Measurements from ENCODE around the gene RAB36.
A peak's percentile ranks its signal among the peaks of the same experiment; 100 is the strongest.

Gene RAB36

DNA sequence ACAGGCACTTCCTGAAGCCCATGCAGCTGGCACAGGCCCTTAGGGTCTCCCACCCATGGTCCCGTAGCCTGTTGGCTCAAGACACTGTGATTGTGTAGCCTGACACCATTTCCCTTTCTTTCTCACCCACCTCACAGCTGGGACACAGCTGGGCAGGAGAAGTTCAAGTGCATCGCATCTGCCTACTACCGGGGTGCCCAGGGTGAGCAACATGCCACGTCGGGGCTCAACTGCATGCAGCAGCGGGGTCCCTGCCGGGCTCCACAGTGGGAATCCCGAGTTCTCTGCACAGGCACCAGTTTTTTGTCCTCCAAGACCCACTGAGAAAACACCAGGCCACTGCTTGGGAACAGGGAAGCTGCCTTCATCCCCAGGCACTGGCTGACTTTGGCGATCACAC lies 10.6 kb downstream of the RAB36 start:
- Histone ChIP-seq H3K27ac (replicated peaks; ENCODE audit: low read length) (no peak overlapping the region), H3K14ac (ENCODE audit: low read length) (no peak overlapping the region), H2BK15ac (ENCODE audit: low read length) (no peak overlapping the region), H2BK12ac (ENCODE audit: low read length) (no peak overlapping the region), H3K4me2 (ENCODE audit: insufficient read depth, low read length, poor library complexity, severe bottlenecking) (no peak overlapping the region), H3K23ac (ENCODE audit: low read depth, low read length, poor library complexity) (peak overlapping the region; percentile 56), H3K79me1 (ENCODE audit: low read depth, low read length) (no peaks in the 10 kb centered on the region), H2AK5ac (ENCODE audit: low read depth, low read length) (no peak overlapping the region), H2BK120ac (ENCODE audit: low read depth, low read length) (no peak overlapping the region), H3K9me3 (replicated peaks in 1 of 2; ENCODE audit: control insufficient read depth in 2 of 2, insufficient read depth in 1 of 2, low read depth in 1 of 2, low read length in 2 of 2) (no peaks in the 10 kb centered on the region), H3K18ac (ENCODE audit: low read length) (no peak overlapping the region), H3K4me3 (ENCODE audit: low read length in 2 of 2) (no peak overlapping the region), H3K4me1 (ENCODE audit: control insufficient read depth in 2 of 2, insufficient read depth in 1 of 2, low read depth in 1 of 2, low read length in 2 of 2) (peaks cover 0 to 13% of the 10 kb centered on the region in 2 donors), H4K91ac (ENCODE audit: low read depth, low read length, poor library complexity) (no peak overlapping the region), H2AFZ (ENCODE audit: low read length) (no peak overlapping the region), H3K27me3 (ENCODE audit: control insufficient read depth in 3 of 3, insufficient read depth in 3 of 3, low read depth in 1 of 3, low read length in 3 of 3) (no peaks in the 10 kb centered on the region), H3K4ac (ENCODE audit: low read length) (no peak overlapping the region), H3K36me3 (replicated peaks in 1 of 2; ENCODE audit: control insufficient read depth in 2 of 2, insufficient read depth in 2 of 2, low read length in 2 of 2) (peaks cover 0 to 53% of the 10 kb centered on the region in 2 donors), H4K8ac (ENCODE audit: low read depth, low read length) (no peak overlapping the region), H2BK5ac (ENCODE audit: low read length) (no peak overlapping the region), H3K9ac (ENCODE audit: low read depth, low read length, poor library complexity) (no peak overlapping the region)
- WGBS, 2 donors (ENCODE audit: extremely low coverage in 2 of 2, insufficient read length in 2 of 2, insufficient replicate concordance in 1 of 2): no CpG with 5 or more reads among the region's 9 CpGs
- DNase-seq (ENCODE audit: low spot score): no peak

DNA sequence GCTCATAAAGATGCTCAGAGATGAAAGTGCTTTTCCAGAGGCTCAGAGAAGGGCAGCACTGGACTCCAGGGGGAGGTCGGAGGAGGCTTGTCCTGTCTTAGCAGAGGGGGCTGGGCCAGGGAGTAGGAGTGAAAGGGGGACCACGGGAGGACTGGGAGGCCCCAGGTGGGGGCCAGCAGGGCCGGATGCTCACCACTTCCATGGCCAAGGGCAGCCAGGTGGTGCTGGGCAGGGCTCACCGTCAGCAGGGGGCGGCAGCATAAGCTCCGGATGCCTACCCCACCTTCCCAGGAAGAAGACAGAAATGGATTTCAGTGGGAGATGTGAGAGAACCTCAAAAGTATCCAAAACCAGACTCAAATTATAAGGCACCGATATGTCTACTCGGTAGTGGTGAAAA lies 11.0 kb downstream of the RAB36 start:
- Histone ChIP-seq H3K4me3 (ENCODE audit: low read length in 2 of 2) (no peak overlapping the region), H4K8ac (ENCODE audit: low read depth, low read length) (no peak overlapping the region), H3K9ac (ENCODE audit: low read depth, low read length, poor library complexity) (no peak overlapping the region), H2AK5ac (ENCODE audit: low read depth, low read length) (no peak overlapping the region), H3K27ac (replicated peaks; ENCODE audit: low read length) (no peak overlapping the region), H3K27me3 (ENCODE audit: control insufficient read depth in 3 of 3, insufficient read depth in 3 of 3, low read depth in 1 of 3, low read length in 3 of 3) (no peaks in the 10 kb centered on the region), H3K14ac (ENCODE audit: low read length) (no peak overlapping the region), H2BK120ac (ENCODE audit: low read depth, low read length) (no peak overlapping the region), H3K4me2 (ENCODE audit: insufficient read depth, low read length, poor library complexity, severe bottlenecking) (no peak overlapping the region), H3K36me3 (replicated peaks in 1 of 2; ENCODE audit: control insufficient read depth in 2 of 2, insufficient read depth in 2 of 2, low read length in 2 of 2) (peaks cover 0 to 52% of the 10 kb centered on the region in 2 donors), H4K91ac (ENCODE audit: low read depth, low read length, poor library complexity) (no peak overlapping the region), H3K4me1 (ENCODE audit: control insufficient read depth in 2 of 2, insufficient read depth in 1 of 2, low read depth in 1 of 2, low read length in 2 of 2) (peaks cover 0 to 13% of the 10 kb centered on the region in 2 donors), H2BK12ac (ENCODE audit: low read length) (no peak overlapping the region), H2AFZ (ENCODE audit: low read length) (no peak overlapping the region), H3K18ac (ENCODE audit: low read length) (no peak overlapping the region), H2BK5ac (ENCODE audit: low read length) (no peak overlapping the region), H3K23ac (ENCODE audit: low read depth, low read length, poor library complexity) (peak overlapping the region; percentile 38), H3K4ac (ENCODE audit: low read length) (no peak overlapping the region), H2BK15ac (ENCODE audit: low read length) (no peak overlapping the region), H3K79me1 (ENCODE audit: low read depth, low read length) (no peaks in the 10 kb centered on the region), H3K9me3 (replicated peaks in 1 of 2; ENCODE audit: control insufficient read depth in 2 of 2, insufficient read depth in 1 of 2, low read depth in 1 of 2, low read length in 2 of 2) (no peaks in the 10 kb centered on the region)
- no peak for DNase-seq (ENCODE audit: low spot score)
- no CpG with 5 or more reads among the region's 8 CpGs for WGBS, 2 donors (ENCODE audit: extremely low coverage in 2 of 2, insufficient read length in 2 of 2, insufficient replicate concordance in 1 of 2)

DNA sequence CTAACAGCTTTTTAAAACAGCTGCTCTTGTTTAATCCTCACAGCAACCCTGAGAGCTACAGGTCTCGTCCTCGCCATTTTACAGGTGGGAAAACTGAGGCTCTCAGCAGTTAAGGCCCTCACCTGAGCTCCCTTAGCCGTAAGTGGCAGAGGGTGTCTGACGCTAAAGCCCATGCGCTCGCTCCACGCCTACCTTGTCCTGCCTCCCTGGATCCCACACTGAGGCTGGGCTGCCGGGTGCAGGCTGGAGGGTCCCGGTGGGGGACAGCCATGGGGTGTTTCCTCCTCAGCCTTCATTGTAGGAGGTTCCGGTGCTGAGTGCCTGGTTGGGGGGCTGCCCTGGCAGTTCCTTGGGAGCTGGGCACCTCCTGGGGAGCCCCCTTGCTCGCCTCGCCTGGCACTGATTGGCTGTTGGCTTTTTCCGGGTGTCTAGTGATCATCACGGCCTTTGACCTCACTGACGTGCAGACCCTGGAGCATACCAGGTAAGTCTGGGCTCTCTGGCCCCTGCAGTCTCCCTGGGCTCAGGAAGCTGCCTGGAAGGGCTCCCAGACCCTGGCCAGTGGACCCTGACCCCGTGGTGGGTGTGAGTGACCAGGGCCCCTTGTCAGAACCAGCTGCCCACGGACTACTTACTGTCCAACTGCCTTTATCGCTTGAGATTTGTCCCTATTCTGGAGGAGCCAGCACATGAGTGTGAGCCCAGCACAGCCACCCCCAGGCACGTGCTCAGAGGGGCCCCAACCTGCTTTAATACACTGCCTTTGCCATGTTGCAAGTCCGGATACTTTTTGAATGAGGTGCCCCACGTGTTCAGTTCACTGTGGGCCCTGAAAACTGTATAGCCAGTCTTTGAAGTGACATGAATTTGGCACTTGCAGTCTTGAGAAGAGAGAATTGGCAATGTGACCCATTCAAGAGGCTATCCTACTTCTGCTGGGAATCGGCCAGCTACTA lies 12.6 kb downstream of the RAB36 start:
- Histone ChIP-seq H2BK5ac (ENCODE audit: low read length) (peak overlapping the region; percentile 27), H2AK5ac (ENCODE audit: low read depth, low read length) (peak overlapping the region; percentile 82), H2BK12ac (ENCODE audit: low read length) (peak overlapping the region; percentile 95), H3K4me2 (ENCODE audit: insufficient read depth, low read length, poor library complexity, severe bottlenecking) (no peak overlapping the region), H3K14ac (ENCODE audit: low read length) (peak overlapping the region; percentile 32), H3K4me1 (ENCODE audit: control insufficient read depth in 2 of 2, insufficient read depth in 1 of 2, low read depth in 1 of 2, low read length in 2 of 2) (peaks cover 0 to 13% of the 10 kb centered on the region in 2 donors), H3K27ac (replicated peaks; ENCODE audit: low read length) (no peak overlapping the region), H4K91ac (ENCODE audit: low read depth, low read length, poor library complexity) (no peak overlapping the region), H3K18ac (ENCODE audit: low read length) (peak overlapping the region; percentile 65), H3K9me3 (replicated peaks in 1 of 2; ENCODE audit: control insufficient read depth in 2 of 2, insufficient read depth in 1 of 2, low read depth in 1 of 2, low read length in 2 of 2) (no peaks in the 10 kb centered on the region), H2BK120ac (ENCODE audit: low read depth, low read length) (peak overlapping the region; percentile 32), H3K4me3 (ENCODE audit: low read length in 2 of 2) (no peak overlapping the region), H4K8ac (ENCODE audit: low read depth, low read length) (no peak overlapping the region), H2BK15ac (ENCODE audit: low read length) (peak overlapping the region; percentile 20), H3K23ac (ENCODE audit: low read depth, low read length, poor library complexity) (peak overlapping the region; percentile 98), H3K36me3 (replicated peaks in 1 of 2; ENCODE audit: control insufficient read depth in 2 of 2, insufficient read depth in 2 of 2, low read length in 2 of 2) (peaks cover 0 to 45% of the 10 kb centered on the region in 2 donors), H3K9ac (ENCODE audit: low read depth, low read length, poor library complexity) (no peak overlapping the region), H3K27me3 (ENCODE audit: control insufficient read depth in 3 of 3, insufficient read depth in 3 of 3, low read depth in 1 of 3, low read length in 3 of 3) (no peaks in the 10 kb centered on the region), H3K4ac (ENCODE audit: low read length) (no peak overlapping the region), H2AFZ (ENCODE audit: low read length) (no peak overlapping the region), H3K79me1 (ENCODE audit: low read depth, low read length) (no peaks in the 10 kb centered on the region)
- WGBS, 2 donors (ENCODE audit: extremely low coverage in 2 of 2, insufficient read length in 2 of 2, insufficient replicate concordance in 1 of 2): no CpG with 5 or more reads among the region's 22 CpGs
- no peak for DNase-seq (ENCODE audit: low spot score)

GRCh38 chr22:23158516-23159290 lies 13.4 kb downstream of the RAB36 start:
- H2BK5ac ChIP-seq (ENCODE audit: low read length): peak overlapping the region; percentile 27
- H3K4me2 ChIP-seq (ENCODE audit: insufficient read depth, low read length, poor library complexity, severe bottlenecking): no peak overlapping the region
- peak overlapping the region; percentile 86 for H3K23ac ChIP-seq (ENCODE audit: low read depth, low read length, poor library complexity)
- H4K91ac ChIP-seq (ENCODE audit: low read depth, low read length, poor library complexity): no peak overlapping the region
- peak overlapping the region; percentile 68 for H3K4ac ChIP-seq (ENCODE audit: low read length)
- H2AFZ ChIP-seq (ENCODE audit: low read length): no peak overlapping the region
- peak overlapping the region; percentile 32 for H3K14ac ChIP-seq (ENCODE audit: low read length)
- no peaks in the 10 kb centered on the region for H3K9me3 ChIP-seq (replicated peaks in 1 of 2; ENCODE audit: control insufficient read depth in 2 of 2, insufficient read depth in 1 of 2, low read depth in 1 of 2, low read length in 2 of 2)
- H2AK5ac ChIP-seq (ENCODE audit: low read depth, low read length): peak overlapping the region; percentile 82
- peak overlapping the region; percentile 77 for H2BK15ac ChIP-seq (ENCODE audit: low read length)
- H3K18ac ChIP-seq (ENCODE audit: low read length): peak overlapping the region; percentile 71
- WGBS, 2 donors (ENCODE audit: extremely low coverage in 2 of 2, insufficient read length in 2 of 2, insufficient replicate concordance in 1 of 2): no CpG with 5 or more reads among the region's 14 CpGs
- H3K9ac ChIP-seq (ENCODE audit: low read depth, low read length, poor library complexity): peak overlapping the region; percentile 63
- peaks cover 0 to 13% of the 10 kb centered on the region in 2 donors for H3K4me1 ChIP-seq (ENCODE audit: control insufficient read depth in 2 of 2, insufficient read depth in 1 of 2, low read depth in 1 of 2, low read length in 2 of 2)
- no peaks in the 10 kb centered on the region for H3K79me1 ChIP-seq (ENCODE audit: low read depth, low read length)
- H4K8ac ChIP-seq (ENCODE audit: low read depth, low read length): no peak overlapping the region
- H3K4me3 ChIP-seq (ENCODE audit: low read length in 2 of 2): no peak overlapping the region
- peaks cover 0 to 39% of the 10 kb centered on the region in 2 donors for H3K36me3 ChIP-seq (replicated peaks in 1 of 2; ENCODE audit: control insufficient read depth in 2 of 2, insufficient read depth in 2 of 2, low read length in 2 of 2)
- no peak for DNase-seq (ENCODE audit: low spot score)
- H3K27ac ChIP-seq (replicated peaks; ENCODE audit: low read length): no peak overlapping the region
- peak overlapping the region; percentile 34 for H2BK12ac ChIP-seq (ENCODE audit: low read length)
- no peaks in the 10 kb centered on the region for H3K27me3 ChIP-seq (ENCODE audit: control insufficient read depth in 3 of 3, insufficient read depth in 3 of 3, low read depth in 1 of 3, low read length in 3 of 3)
- H2BK120ac ChIP-seq (ENCODE audit: low read depth, low read length): no peak overlapping the region
